HG02884 (cell line): ENCODE measurements around the gene SLC2A8.
A peak's percentile ranks its signal among the peaks of the same experiment; 100 is the strongest.

Experiments
- ATAC-seq: cut with Tn5 transposase; IDR thresholded peaks from one replicate; pipeline ENCODE4 v1.9.1; 2021; ENCODE audit warnings: mild to moderate bottlenecking, moderate library complexity; ENCODE audit not compliant: unreplicated experiment

Gene SLC2A8

DNA sequence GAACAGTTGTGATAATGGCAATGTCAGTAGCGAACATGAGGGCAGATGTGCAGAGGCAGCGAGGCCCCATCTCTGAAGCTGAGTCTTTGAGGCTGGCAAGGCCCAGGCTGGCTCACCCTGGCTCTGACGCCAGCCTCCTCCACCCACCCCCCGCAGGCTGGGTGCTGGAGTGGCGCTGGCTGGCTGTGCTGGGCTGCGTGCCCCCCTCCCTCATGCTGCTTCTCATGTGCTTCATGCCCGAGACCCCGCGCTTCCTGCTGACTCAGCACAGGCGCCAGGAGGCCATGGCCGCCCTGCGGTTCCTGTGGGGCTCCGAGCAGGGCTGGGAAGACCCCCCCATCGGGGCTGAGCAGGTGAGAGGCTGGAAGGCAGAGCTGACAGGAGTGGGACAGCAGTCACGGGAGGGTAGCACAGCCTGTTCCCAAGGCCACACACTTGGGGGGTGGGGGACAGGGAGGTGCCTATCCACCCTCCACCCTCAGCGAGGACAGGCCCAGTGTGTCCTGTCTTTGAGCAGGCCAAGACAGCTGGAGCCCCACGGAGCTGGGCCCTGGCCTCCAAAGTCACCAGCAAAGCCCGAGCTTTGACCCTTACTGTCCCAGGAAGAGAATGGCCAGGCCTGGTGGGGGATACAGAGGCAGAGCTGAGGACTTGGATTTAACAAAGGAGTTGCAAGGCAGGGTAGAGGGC is 5.6 kb downstream of the SLC2A8 start:
- ATAC-seq, result no peak

DNA sequence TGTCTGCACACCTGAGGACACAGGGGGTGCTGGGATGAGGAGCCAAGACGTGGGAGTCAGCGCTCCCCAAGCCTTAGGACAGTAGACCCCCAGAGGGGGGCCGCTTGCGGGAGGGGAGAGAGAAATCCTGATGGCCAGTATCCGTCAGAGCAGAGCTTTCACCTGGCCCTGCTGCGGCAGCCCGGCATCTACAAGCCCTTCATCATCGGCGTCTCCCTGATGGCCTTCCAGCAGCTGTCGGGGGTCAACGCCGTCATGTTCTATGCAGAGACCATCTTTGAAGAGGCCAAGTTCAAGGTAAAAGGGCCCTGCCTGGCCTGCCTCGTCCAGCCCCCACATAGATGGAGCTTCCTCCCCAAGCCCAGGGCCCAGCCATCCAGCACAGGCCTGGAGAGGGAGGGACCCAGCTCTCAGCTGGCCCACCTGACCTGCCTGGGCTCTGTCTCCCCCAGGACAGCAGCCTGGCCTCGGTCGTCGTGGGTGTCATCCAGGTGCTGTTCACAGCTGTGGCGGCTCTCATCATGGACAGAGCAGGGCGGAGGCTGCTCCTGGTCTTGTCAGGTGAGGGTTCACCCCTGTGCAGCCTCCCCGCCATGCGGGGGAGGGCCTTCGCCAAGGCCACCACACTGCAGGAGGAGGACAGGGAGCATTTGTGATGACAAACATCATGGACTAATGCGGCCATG is 6.7 kb downstream of the SLC2A8 start:
- ATAC-seq, result no peak

DNA sequence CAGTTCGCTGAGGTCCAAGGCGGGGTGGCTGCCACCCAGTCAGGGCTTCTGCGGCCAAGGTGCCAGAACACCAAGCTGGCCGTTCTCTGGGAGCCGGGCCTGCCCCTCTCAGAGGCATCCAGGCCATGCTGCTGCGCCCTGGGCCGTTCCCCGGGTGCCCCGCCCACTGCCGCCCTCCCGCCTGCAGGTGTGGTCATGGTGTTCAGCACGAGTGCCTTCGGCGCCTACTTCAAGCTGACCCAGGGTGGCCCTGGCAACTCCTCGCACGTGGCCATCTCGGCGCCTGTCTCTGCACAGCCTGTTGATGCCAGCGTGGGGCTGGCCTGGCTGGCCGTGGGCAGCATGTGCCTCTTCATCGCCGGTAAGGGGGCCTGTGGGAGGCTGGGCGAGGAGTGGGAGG is 7.7 kb downstream of the SLC2A8 start:
- ATAC-seq, result no peak

DNA sequence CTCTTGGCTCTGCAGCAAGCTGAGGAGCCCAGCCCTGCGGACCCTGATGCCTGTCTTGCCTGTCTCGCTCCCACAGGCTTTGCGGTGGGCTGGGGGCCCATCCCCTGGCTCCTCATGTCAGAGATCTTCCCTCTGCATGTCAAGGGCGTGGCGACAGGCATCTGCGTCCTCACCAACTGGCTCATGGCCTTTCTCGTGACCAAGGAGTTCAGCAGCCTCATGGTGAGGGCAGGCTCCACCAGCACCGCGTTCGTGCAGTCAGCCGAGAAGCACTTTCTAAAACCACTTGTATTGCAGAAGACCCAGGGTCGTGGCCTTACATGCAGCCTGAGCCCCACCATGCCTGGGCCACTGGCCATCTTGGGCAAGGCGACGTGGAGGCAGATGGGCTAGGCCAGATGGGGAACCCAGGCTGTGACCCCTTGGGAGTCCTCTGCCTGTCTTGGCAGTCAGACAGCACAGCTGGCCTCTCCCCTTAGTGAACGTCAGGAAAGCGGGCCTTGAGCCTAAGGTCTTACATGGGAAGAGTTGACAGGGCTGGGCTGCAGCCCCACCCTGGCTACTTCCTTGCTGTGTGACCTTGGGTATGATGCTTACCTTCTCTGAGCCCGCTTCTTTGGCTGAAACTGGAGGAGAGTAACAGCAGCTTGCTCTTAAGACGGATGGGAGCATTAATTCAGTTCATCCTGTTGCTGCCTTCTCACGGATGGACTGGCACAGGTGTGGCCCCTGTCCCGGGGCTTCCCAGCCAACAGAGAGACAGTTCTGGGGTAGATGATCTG is 8.6 kb downstream of the SLC2A8 start:
- ATAC-seq, result no peak

DNA sequence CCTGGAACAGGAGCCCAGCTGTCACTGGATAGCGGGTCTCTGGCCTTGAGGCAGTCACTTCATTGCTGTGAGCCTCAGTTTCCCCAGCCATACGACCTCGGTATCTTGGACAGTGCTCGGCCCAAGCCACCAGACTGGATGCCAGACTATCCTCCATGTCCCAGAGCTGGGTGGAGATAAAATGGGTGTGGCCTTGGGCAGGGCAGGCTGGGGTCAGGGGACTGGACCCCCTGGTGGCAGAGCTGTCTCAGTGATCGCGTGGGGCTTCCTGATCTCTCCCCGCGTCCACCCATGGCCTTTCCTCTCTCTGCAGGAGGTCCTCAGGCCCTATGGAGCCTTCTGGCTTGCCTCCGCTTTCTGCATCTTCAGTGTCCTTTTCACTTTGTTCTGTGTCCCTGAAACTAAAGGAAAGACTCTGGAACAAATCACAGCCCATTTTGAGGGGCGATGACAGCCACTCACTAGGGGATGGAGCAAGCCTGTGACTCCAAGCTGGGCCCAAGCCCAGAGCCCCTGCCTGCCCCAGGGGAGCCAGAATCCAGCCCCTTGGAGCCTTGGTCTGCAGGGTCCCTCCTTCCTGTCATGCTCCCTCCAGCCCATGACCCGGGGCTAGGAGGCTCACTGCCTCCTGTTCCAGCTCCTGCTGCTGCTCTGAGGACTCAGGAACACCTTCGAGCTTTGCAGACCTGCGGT is 10.0 kb downstream of the SLC2A8 start:
- no peak for ATAC-seq

DNA sequence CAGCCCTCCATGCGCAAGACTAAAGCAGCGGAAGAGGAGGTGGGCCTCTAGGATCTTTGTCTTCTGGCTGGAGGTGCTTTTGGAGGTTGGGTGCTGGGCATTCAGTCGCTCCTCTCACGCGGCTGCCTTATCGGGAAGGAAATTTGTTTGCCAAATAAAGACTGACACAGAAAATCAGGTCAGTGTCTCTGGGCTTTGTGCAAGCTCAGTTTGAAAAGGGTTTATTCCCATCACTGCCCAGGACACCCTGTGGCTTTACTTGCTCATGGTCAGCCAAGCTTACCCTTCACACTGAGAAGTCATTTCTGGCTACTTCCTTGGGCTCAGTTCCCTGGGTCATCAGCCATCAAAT is 10.5 kb downstream of the SLC2A8 start:
- ATAC-seq, result no peak

DNA sequence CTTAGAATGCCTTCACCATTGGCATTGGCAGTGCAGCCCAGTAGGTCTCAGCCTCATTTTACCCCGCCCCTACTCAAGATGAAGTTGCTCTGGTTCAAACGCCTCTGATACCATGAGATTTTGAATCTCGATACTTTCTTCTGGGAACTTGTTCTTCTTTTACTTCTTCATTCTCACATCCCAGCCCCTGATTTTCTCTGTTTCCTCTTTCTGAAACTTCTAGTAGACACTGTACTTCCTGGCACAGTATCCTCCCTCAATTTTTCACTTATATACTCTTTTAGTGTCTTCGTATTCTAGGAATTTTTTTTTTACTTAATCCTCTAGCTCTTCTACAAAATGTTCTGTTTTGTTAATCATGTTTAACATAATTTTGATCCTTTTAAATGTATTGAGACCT is 14.2 kb downstream of the SLC2A8 start:
- no peak for ATAC-seq

DNA sequence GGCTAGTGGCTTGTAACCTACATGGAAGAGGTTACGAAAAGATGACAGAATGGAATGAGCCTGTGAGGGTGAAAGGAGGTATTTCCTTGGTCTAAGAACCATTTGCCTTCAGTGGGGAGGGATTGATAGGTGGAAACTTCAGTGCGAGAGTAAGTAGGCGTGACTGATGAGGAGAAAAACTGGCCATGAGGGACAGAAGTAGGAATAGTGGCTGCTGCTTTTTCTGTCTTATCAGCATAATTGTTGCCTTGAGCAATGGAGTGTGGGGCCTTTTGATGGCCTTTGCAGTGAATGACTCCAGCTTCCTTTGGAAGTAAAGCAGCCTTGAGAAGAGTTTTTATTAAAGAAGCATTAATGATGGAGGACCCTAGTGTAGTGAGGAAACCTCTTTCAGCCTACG is 18.2 kb downstream of the SLC2A8 start:
- ATAC-seq, result no peak

DNA sequence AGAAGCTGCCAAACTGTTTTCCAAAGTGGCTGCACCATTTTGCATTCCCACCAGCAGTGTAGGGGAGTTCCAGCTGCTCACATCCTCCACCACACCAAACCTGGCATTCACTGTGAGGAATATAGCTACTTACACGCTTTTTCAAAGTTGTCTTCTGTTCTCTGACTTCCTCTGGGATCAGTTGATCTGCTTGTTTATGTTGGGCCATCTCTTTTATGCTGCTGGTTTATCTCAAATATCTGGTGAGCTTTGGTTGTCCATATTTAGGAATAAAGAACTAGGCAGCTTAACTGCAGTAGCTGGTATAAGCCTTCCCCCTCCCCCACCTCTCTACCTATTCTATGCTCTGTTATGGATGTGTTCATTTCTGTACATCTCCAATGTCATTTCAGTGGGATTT is 18.7 kb downstream of the SLC2A8 start:
- no peak for ATAC-seq

DNA sequence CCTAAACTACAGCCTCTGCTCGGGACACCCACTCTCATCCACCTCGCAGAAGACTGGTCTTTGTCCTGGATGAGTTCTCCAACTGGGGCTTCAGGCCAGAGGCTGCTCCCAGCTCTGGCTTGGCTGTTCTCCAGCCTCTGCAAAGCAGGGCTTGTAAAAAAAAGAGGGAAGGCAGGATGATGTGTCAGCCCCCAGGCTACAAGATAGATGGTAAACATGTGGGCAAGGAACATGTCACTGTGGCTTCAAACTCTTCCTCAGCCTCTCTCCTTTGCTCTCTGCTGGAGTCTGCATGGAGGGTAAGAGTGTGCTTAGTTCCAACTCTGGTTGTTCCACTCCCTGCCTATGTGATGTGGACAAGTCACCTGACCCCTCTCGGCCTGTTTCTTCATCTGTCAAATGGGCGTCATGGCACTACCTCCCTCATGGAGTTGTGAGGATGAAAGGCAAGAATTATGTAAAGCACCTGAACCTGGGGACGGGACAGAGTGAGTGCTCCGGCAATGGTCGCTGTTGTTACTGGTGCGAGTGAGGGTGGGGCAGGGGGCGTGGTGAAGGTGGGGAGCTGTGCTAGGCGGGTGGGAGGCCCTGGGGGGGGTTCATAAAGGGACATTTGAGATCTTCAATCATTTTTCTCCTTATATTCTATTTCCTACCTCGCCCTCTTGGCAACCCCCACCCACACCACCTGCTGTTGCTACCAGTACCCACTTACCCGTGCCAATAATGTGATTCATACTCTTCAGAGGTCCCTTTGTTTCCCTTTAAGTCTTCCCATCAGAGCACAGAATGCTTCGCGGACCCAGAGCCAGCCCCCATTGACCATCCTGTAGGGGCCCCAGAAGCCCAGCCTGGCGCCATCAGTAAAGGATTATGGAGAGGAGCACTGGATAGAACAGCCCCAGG is 20.4 kb downstream of the SLC2A8 start:
- no peak for ATAC-seq

DNA sequence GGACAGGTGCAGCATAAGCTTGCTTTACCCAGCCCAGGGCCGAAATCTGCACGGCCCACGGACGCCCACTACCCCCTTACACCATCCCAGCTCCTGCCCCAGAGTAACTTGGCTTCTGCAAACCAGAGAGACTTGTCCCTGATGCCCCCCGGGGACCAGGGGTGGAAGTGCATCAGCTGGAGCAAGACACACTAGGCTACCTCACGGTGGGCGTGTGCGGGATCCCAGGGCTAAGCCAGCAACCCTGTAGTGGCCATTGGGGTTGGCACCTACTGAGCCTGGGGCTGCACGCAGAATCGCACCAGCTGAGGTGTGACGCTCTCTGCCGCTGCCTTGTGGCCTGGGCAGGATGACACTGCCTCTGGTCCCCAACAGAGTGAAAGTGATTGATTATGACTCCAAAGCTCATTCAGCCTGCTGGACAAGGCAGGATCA is 21.1 kb downstream of the SLC2A8 start:
- no peak for ATAC-seq

DNA sequence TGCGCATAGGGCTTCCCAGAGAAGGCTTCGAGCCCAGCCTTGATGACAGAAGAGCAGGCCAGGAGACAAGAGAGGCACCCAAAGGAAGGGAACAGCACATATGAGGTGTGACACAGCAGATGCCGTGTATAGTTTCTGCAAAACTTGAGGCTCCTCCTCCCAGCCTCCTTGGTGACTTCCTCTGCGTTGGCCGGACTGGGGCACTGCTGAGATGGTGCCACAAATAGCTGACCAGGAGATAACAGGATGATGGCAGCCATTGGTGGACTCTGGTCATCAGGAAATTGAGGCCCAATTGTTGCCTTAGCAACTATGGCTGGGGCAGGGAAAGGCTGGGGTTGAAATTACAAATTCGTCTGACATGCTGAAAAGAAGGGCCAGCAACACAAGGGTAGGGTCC is 22.4 kb downstream of the SLC2A8 start:
- no peak for ATAC-seq

DNA sequence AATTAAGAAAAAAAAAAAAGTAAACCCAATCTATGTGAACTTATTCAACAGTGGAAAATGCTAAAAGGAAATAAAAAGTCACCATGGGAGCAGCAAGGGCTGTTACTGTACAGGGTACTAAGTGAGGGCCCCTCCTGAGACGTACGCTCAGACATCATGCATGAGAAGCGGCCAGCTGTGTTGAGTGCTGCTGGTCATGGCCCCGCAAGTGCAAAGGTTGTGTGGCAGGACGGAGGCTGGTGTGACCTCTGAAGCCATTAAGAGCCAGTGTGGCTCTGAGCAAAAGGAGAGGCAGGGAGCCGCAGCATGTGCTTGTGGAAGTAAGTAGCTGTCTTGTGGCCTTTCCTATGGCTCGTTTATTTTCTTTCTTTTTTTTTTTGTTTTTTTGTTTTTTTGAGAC is 24.1 kb downstream of the SLC2A8 start:
- no peak for ATAC-seq

DNA sequence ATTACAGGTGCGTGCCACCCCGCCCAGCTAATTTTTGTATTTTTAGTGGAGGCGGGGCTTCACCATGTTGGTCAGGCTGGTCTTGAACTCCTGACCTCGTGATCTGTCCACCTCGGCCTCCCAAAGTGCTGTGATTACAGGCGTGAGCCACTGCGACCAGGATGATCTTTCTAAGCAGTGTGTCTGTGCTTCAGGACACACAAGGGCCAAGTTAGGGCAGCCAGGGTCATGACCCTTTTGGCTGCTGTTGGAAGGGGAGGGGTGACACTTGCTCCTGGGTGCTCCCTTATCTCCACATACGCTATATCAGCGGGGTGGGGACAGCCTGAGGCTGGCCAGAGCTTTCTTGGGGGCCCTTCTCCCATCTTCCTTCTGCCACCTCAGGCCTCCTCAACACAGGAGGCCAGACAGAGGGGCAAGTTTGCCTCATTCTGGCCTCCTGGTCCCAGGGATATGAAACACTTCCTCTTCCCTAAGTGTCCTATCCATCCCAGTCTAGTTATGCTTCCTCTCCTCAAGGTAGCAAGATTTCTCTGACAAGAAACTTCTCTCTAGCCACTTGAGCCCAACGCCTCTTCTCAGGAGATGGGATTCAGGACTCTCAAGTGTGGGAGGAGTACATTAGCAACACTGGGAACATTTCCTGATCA is 25.3 kb downstream of the SLC2A8 start:
- no peak for ATAC-seq

DNA sequence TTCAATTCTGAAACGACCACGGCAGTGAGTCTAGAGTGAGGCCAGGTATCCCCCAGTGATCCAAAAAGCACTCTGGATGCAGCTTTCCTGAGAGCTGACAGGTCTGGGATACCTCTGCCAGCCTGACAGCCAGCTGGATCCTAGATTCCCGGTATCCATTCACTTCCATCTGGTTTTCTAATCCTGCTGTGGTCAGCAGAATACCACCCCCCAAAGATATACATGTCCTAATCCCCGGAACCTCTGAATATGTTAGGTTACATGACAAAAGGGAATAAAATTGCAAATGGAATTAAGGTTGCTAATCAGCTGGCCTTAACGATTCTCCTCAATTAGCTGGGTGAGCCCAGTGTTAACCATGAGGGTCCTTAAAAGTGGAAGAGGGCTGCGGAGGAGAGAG is 25.8 kb downstream of the SLC2A8 start:
- ATAC-seq, result no peak

DNA sequence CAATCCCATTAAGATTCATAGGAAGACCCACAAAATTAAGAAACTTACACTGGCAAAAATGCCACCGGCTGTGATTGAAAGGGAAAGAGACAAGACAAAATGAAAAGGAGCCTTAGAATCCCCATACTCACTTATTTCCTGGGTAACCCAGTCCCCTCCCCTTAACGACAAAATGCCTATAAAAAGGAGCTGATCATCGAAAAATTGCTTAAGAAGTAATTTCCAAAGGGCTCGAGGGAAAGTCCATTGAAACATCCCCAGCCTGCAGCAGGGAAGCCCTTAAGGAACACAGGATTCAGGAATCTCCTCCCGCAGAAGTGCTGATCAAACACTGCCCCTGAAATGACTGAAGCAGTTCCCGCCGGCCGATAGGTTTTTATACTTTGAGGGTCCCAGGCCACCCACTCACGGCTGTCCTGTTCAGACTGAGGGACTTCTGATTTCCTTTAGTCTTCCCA is 26.5 kb downstream of the SLC2A8 start:
- ATAC-seq, result peak; percentile 10

DNA sequence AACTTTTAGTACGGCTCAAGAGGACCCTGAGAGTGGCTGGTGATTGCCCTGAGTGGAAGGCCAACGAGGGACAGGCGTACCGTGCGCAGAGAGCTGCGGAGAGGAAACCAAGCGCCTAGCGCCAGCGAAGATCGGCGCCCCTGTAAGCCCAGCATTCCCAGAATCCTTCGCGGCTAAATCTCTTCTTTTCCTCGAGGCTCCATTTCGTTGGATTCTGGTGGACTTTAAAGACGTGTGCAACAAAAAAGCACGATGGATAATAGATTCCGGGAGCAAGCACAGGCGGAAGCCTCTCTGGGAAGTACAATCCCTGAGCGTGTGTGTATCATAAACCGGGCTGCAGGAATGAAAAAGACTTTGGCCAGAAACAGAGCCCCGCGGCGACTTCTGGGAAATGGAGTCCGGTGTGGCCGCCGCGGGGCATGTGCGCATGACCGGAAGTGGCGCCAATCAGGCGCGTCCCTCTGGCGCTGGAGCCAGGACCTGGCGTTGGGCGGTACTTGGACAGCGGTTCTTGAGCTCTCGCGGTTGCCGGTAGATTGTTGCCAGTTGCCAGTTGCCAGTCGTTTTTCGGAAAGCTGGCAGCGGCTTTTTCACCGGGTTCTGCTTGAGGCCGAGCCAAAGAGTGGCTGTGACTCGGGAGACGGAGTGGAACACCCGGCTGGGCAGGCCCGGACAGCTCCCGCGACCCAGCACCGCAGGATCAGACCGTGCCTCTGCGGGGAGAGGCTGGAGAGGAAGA is 27.1 kb downstream of the SLC2A8 start, which contains the start of gene ZNF79:
TSS of gene ZNF79 (plus strand) at position 449 of the 742 bp plus-strand sequence. CDS start 406 bp downstream, outside the sequence.
- ATAC-seq, result peak; percentile 87

DNA sequence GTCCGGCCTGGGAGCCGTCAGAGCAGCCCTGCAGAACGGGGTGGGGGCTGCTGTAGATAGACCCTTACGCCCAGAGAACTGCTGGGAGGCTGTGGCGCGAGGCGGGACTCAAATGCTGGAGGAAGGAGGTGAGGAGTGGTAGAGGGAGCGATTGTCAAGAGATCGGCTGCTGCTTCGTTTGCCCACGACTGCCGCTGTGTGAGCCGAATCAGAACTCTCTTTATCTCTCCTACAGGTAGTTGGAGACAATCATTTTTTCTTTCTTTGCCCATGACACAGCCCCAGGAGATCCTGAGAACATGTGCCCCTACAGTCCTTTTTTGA is 27.7 kb downstream of the SLC2A8 start:
- ATAC-seq, result no peak

DNA sequence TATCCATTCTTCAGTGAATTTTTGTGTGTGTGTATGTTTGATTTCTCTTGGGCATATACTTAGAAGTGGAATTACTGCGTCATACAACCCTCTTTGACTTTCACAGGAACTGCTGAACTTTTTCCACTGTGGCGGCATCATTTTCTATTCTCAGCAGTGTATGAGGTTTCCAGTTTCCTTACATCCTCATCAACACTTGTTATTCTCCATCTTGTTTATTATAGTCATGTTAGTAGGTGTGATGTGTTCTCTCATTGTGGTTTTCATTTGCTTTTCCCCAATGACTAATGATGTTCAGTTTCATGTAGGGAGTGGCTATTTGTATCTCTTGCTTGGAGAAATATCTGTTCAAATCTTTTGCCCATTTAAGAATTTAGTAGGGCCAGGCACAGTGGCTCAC is 29.8 kb downstream of the SLC2A8 start:
- ATAC-seq, result no peak
